ENCODE measurements around the gene PRPH2. TPM values are rescaled to one million over a fixed set of nuclear protein-coding genes. Genes with fewer than 3 reads are reported as not detected.

The PRPH2 gene
- total RNA-seq, 1 donor = 2.6 TPM

DNA sequence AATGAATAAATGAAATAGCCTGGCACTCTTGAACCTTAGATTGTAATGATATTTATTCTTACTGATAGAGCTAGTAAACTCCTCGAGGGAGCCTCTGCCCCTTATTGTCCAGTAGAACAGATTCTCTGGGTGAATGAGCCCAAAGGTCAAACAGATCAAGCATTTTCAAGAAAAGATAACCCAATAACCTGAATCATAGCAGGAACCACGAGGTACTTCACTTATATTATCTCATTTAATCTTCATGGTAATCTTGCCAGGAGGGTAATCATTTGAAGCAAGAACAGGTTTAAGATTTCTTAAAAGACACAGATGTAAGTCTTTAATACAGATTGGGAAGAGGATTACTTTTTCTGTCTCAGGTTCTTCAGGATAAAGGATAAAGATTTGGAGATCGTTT, 40.6 kb upstream of the PRPH2 start:
- no peak overlapping the region for H3K4me3 ChIP-seq (ENCODE audit: low read depth, low read length)
- TF ChIP-seq, protein P1, sequence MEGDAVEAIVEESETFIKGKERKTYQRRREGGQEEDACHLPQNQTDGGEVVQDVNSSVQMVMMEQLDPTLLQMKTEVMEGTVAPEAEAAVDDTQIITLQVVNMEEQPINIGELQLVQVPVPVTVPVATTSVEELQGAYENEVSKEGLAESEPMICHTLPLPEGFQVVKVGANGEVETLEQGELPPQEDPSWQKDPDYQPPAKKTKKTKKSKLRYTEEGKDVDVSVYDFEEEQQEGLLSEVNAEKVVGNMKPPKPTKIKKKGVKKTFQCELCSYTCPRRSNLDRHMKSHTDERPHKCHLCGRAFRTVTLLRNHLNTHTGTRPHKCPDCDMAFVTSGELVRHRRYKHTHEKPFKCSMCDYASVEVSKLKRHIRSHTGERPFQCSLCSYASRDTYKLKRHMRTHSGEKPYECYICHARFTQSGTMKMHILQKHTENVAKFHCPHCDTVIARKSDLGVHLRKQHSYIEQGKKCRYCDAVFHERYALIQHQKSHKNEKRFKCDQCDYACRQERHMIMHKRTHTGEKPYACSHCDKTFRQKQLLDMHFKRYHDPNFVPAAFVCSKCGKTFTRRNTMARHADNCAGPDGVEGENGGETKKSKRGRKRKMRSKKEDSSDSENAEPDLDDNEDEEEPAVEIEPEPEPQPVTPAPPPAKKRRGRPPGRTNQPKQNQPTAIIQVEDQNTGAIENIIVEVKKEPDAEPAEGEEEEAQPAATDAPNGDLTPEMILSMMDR (IDR thresholded peaks at IDR 0.05; ENCODE audit: insufficient read depth, low read depth, low read length) = no peak
- no peak for DNase-seq (ENCODE audit: low read depth)

DNA sequence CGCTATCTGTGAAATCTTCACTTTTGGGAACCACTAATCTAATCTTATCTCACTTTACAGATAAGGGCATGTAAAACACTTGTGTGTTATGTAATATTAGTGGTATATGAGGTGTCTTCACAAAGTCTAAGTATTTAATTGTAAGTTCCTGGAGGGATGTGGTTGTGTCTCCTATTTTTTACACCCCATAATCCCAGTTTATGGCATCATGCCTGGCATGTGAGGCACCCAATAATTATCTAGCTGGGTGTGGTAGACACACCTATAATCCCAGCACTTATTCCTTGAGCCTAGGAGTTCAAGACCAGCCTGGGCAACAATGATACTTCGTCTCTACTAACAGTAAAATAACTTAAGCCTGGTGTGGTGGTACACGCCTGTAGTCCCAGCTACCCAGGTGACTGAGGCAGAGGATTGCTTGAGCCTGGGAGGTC, 40.0 kb upstream of the PRPH2 start:
- no peak for DNase-seq (ENCODE audit: low read depth)
- TF ChIP-seq, protein P1 (IDR thresholded peaks at IDR 0.05; ENCODE audit: insufficient read depth, low read depth, low read length) = no peak
- H3K4me3 ChIP-seq (ENCODE audit: low read depth, low read length) = no peak overlapping the region

DNA sequence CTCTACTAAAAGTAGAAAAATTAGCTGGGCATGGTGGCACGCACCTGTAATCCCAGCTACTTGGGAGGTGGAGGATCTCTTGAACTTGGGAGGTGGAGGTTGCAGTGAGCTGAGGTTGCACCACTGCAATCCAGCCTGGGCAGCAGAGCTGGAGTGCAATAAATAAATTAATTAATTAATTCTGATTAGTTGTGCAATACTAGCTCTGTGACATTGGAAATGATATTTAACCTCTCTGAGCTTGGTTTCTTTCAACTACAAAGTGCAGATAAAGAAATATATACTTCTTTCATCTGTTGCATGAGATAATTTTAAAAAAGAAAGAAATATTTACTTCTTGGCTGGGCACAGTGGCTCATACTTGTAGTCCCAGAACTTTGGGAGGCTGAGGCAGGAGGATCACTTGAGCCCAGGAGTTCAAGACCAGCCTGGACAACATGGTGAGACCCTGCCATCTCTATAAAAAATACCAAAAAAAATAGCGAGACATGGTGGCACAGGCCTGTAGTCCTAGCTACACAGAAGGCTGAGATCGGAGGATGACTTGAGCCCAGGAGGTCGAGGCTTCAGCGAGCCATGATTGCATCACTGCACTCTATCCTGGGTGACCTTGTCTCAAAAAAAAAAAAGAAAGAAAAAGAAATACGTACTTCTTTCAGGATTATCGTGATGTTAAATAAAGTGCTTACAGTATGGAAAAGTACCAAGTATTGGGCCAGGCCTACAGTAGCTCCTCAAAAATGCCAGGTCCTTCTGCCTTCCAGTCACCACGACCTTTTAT, 39.1 kb upstream of the PRPH2 start:
- no peak for DNase-seq (ENCODE audit: low read depth)
- H3K4me3 ChIP-seq (ENCODE audit: low read depth, low read length) = no peak overlapping the region
- TF ChIP-seq, protein P1 (IDR thresholded peaks at IDR 0.05; ENCODE audit: insufficient read depth, low read depth, low read length) = no peak

DNA sequence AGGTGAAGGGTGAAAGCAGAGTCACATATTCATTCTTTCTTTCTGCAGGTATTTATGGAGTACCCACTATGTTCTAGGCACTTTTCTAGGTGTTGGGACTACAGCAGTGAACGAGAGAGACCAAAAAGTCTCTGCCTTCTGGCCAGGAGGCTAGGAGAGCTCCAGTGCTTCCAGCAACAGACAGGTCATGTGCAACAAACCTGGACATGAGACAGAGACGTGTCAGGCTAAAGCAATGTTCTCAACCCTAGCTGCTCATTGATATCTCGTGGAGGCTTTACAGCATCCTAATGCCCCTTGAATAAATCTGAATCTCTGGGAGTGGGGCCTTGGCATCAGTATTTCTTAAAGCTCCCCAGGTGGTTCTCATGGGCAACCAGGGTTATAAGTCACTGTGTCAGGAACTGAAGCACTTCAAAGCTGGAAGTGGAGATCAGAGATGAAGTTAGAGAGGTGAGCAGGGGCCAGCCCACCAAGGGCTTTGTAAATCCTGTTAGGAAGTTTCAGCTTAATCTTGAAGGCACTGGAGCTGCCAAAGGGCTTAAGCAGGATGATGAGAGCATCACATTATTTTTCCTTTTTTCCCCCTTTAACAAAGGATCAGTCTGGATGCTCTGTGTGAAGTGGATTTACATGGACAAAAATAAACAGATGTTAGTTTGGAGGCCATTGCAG, 36.5 kb upstream of the PRPH2 start:
- TF ChIP-seq, protein P1 (IDR thresholded peaks at IDR 0.05; ENCODE audit: insufficient read depth, low read depth, low read length) = no peak
- DNase-seq (ENCODE audit: low read depth) = no peak
- no peak overlapping the region for H3K4me3 ChIP-seq (ENCODE audit: low read depth, low read length)

DNA sequence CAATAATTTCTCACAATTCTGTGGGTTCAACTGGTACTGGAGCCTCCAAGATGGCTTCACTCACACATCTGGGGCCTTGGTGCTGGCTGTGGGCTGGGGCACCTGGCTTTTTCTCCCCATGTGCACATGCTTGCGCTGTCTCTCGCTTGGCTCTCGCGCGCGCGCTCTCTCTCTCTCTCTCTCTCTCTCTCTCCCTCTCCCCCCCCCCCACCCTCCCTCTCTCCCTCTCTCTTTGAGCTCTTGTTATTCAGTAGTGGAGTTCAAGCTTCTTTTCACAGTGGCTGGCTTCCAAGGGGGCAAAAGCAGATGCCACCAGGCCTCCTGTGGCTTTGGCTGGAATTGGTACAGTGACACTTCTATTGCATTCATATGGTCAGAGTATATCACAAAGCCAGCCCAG, 34.3 kb upstream of the PRPH2 start:
- H3K4me3 ChIP-seq (ENCODE audit: low read depth, low read length) = no peak overlapping the region
- TF ChIP-seq, protein P1 (IDR thresholded peaks at IDR 0.05; ENCODE audit: insufficient read depth, low read depth, low read length) = no peak
- DNase-seq (ENCODE audit: low read depth) = no peak

DNA sequence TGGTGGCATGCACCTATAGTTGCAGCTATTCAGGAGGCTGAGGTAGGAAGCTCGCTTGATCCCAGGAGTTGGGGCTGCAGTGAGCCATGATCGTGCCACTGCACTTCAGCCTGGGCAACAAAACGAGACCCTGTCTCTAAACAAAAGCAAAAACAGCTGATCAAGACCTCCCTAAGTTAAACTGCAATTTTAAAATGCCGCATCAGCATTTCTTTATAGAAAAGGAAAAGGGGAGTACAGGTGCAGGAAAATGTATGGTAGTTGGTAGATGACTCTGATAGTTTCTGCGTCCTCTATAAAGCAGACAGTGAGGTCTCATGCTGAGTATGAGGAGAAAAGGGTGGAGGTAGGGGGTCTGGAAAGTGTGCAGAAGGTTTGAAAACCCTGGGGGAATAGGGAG, 32.4 kb upstream of the PRPH2 start:
- H3K4me3 ChIP-seq (ENCODE audit: low read depth, low read length) = no peak overlapping the region
- TF ChIP-seq, protein P1 (IDR thresholded peaks at IDR 0.05; ENCODE audit: insufficient read depth, low read depth, low read length) = no peak
- no peak for DNase-seq (ENCODE audit: low read depth)

Data from fibroblast of villous mesenchyme (primary cell).